Endothelial cell of umbilical vein (primary cell): Measurements from ENCODE around the gene COMP. TPM values are rescaled to one million over a fixed set of nuclear protein-coding genes. Genes with fewer than 3 reads are reported as not detected.

Experiments used
- BruUV-seq: library from RNA; stranded (reverse); fragments of 400-500 nt; replicated peaks from 2 replicates; lab custom pipeline; 2021; lab: Mats Ljungman, UMichigan
- CTCF ChIA-PET: fragments of 300-600, 350-600 bp; sonication (Branson Sonifier 250); formaldehyde crosslinking; loops from one replicate; lab custom pipeline; 2021; ENCODE audit warnings: antibody characterized with exemption, inconsistent platforms; lab: Charles Lee
- POLR2A ChIA-PET: fragments of 300-600, 350-600 bp; sonication (Branson Sonifier 250); formaldehyde crosslinking; loops from one replicate; lab custom pipeline; 2021; ENCODE audit warnings: antibody characterized with exemption, inconsistent platforms; lab: Charles Lee
- DNase-seq: peaks from one replicate; pipeline ENCODE4 v3.0.0-alpha.2; 2011; ENCODE audit warnings: low read depth, low spot score
- FAIRE-seq: peaks from 2 replicates; lab custom pipeline; 2011; peaks lifted over from hg19 to GRCh38; lab: Jason Lieb, UNC
- H2AFZ ChIP-seq: 2 replicates; pipeline ENCODE4 v1.6.0; 2012; ENCODE audit warnings: low read depth, low read length, control low read depth, inconsistent platforms
- H3K27ac ChIP-seq: 2 replicates; pipeline ENCODE4 v1.5.1; 2011; ENCODE audit warnings: low read depth, mild to moderate bottlenecking, control low read depth, low read length, moderate library complexity; ENCODE audit not compliant: insufficient read depth
- H3K27me3 ChIP-seq, 2 experiments: 2 replicates each; pipeline versions ENCODE4 v1.6.0 to v1.6.1; 2011; ENCODE audit warnings: low read length in 2 of 2, mixed read lengths in 1 of 2; ENCODE audit not compliant: control insufficient read depth in 2 of 2, insufficient read depth in 2 of 2
- H3K36me3 ChIP-seq, 2 experiments: 2 replicates in 1 of 2; 3 replicates in 1 of 2; pipeline ENCODE4 v1.5.1; 2011; ENCODE audit warnings: low read length in 2 of 2, mild to moderate bottlenecking in 1 of 2, moderate library complexity in 1 of 2; ENCODE audit not compliant: control insufficient read depth in 2 of 2, insufficient read depth in 2 of 2; ENCODE audit errors: extremely low read depth in 1 of 2
- H3K4me1 ChIP-seq: 3 replicates; pipeline ENCODE4 v1.5.1; 2011; ENCODE audit warnings: mild to moderate bottlenecking, low read length; ENCODE audit not compliant: control insufficient read depth, insufficient read depth; ENCODE audit errors: extremely low read depth
- H3K4me2 ChIP-seq: 2 replicates; pipeline ENCODE4 v1.6.1; 2011; ENCODE audit warnings: low read length, control low read depth, mixed read lengths; ENCODE audit not compliant: insufficient read depth
- H3K4me3 ChIP-seq, 3 experiments: fragments of 200-600 bp in 1 of 3; sonication (generic), shearing (Covaris generic) in 1 of 3; replicated peaks in 1 of 3; 2 replicates each; pipeline ENCODE4 v1.5.1; 2011 to 2016; ENCODE audit warnings: control low read depth in 3 of 3, low read length in 3 of 3, mild to moderate bottlenecking in 2 of 3, inconsistent platforms in 1 of 3, low read depth in 1 of 3, moderate library complexity in 1 of 3; ENCODE audit not compliant: insufficient read depth in 1 of 3
- H3K79me2 ChIP-seq: 2 replicates; pipeline ENCODE4 v1.6.0; 2012; ENCODE audit warnings: low read length, inconsistent platforms; ENCODE audit not compliant: control insufficient read depth, insufficient read depth
- H3K9ac ChIP-seq: replicated peaks from 2 replicates; pipeline ENCODE3; 2011; ENCODE audit warnings: low read length, control low read depth; ENCODE audit not compliant: insufficient read depth; ENCODE audit errors: extremely low read depth
- H3K9me1 ChIP-seq: replicated peaks from 3 replicates; pipeline ENCODE4 v1.6.0; 2011; ENCODE audit warnings: mild to moderate bottlenecking, low read length; ENCODE audit not compliant: control insufficient read depth, insufficient read depth; ENCODE audit errors: extremely low read depth
- H3K9me3 ChIP-seq: replicated peaks from 2 replicates; pipeline ENCODE4 v1.5.1; 2012; ENCODE audit warnings: low read length, inconsistent platforms; ENCODE audit not compliant: control insufficient read depth, insufficient read depth
- H4K20me1 ChIP-seq: replicated peaks from 2 replicates; pipeline ENCODE3; 2011; ENCODE audit warnings: mild to moderate bottlenecking, low read length; ENCODE audit not compliant: control insufficient read depth, insufficient read depth; ENCODE audit errors: extremely low read depth
- EZH2 ChIP-seq: IDR thresholded peaks from 2 replicates; pipeline ENCODE4 v1.6.1; 2012; ENCODE audit warnings: borderline replicate concordance, low read depth, mild to moderate bottlenecking, moderate library complexity, low read length, inconsistent platforms; ENCODE audit not compliant: severe bottlenecking
- FOS ChIP-seq: IDR thresholded peaks from 2 replicates; pipeline ENCODE4 v1.6.1; 2011; ENCODE audit warnings: mild to moderate bottlenecking, low read length, moderate library complexity, borderline replicate concordance; ENCODE audit not compliant: insufficient read depth
- GATA2 ChIP-seq: IDR thresholded peaks from 2 replicates; pipeline ENCODE4 v1.7.0; 2011; ENCODE audit warnings: low read depth, mild to moderate bottlenecking, moderate library complexity, mixed read lengths, low read length; ENCODE audit not compliant: insufficient read length, insufficient read depth
- JUN ChIP-seq: IDR thresholded peaks from 2 replicates; pipeline ENCODE4 v1.6.1; 2011; ENCODE audit warnings: borderline replicate concordance, low read depth; ENCODE audit not compliant: insufficient read length, insufficient read depth
- MYC ChIP-seq: IDR thresholded peaks from one replicate; pipeline ENCODE4 v1.6.1; 2011; ENCODE audit warnings: mild to moderate bottlenecking, low read depth, low read length
- POLR2A ChIP-seq: IDR thresholded peaks from 2 replicates; pipeline ENCODE4 v1.6.1; 2012; ENCODE audit warnings: low read depth, mild to moderate bottlenecking, control low read depth, low read length
- POLR2AphosphoS5 ChIP-seq: IDR thresholded peaks from 2 replicates; pipeline ENCODE4 v1.6.1; 2012; ENCODE audit warnings: low read depth, mild to moderate bottlenecking, control low read depth, low read length, moderate library complexity; ENCODE audit not compliant: insufficient read depth
- dilution Hi-C: fragments of 300-500 bp; cut with MboI; formaldehyde crosslinking; loops from one replicate; pipeline ENCODE4 v1.15.0; 2019; ENCODE audit warnings: low sequenced_read_pairs; ENCODE audit not compliant: extremely low pct_ligation_motif_present
- intact Hi-C: fragments of 100-400 bp; cut with micrococcal nuclease; formaldehyde crosslinking; loops from one replicate; pipeline ENCODE4 v1.10.0; 2022
- polyA plus RNA-seq, 4 experiments: library from polyadenylated mRNA; depleted of rRNA in 3 of 4; stranded (reverse) in 3 of 4; unstranded in 1 of 4; fragments of >200 nt; gene quantifications; 2 replicates each; pipeline versions ENCODE4 v1.2.1 to v1.2.3, GENCODE V29; 2011 to 2012; ENCODE audit warnings: missing spikeins in 1 of 4
- total RNA-seq: library from RNA; stranded (reverse); gene quantifications from 2 replicates; pipeline ENCODE4 v1.2.3, GENCODE V29; 2021
- TF ChIP-seq, protein P1 (sequence below), 2 donors: IDR thresholded peaks; 1 replicate in 1 of 2; 2 replicates in 1 of 2; pipeline ENCODE4 v1.5.1; 2011; ENCODE audit warnings: low read length in 2 of 2, mild to moderate bottlenecking in 2 of 2, moderate library complexity in 2 of 2, control low read depth in 1 of 2, inconsistent platforms in 1 of 2, low read depth in 1 of 2; ENCODE audit not compliant: insufficient read depth in 1 of 2; ENCODE audit errors: extremely low read depth in 1 of 2
- TF ChIP-seq, protein P2 (sequence below): IDR thresholded peaks from 2 replicates; pipeline ENCODE4 v1.6.1; 2011; ENCODE audit not compliant: insufficient read depth, insufficient read length

Gene COMP
- total and polyA plus RNA-seq, 2 donors (not counting 3 experiments of a cell fraction or from before 2014, with no cell fraction given) = not detected

DNA sequence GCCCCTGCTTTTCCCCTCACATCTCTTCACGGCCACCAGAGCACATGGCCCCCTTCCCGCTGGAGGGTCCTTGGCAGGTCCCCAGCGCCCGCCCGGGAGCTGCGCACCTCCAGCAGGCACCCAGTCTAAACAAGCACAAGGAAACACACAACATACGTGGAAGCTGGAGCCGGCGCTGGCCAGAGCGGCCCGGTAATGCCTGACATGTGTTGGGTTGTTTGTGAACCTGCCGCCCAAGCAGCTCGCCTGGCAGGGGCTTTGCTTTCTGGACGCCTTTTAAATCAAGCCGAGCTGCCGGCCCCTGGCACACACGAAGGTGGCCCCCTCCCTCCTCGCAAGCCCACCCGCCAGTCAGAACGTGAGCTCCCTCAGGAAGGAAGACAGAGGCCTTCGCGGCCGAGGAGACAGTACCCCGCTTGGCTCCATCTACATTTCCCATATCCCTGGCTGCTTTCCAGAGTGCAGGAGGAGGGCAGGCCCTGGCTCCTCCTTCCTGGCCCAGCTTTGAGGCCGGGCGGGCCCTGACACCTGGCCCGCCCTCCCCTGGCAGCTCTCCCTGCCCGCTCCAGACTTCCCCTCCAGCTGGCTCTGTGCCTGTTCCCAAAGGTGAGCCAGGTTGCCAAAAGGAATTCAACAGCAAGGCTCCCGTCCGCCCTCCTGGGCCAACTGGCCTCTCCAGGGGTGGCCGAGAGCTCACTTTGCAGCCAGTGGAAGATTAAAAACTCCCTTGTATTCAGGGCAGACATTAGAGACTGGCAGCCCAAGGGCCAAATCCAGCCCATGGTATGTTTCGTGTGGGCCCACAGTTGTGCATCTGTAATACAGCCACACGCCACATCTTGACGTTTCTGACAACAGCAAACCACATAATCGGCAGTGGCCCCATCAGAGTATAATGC, 28.7 kb downstream of the COMP start:
- Histone ChIP-seq H2AFZ (no peak overlapping the region), H3K4me2 (no peak overlapping the region), H3K9me1 (no peaks in the 10 kb centered on the region), H4K20me1 (no peaks in the 10 kb centered on the region), H3K4me3 (no peak overlapping the region), H3K79me2 (no peaks in the 10 kb centered on the region), H3K9me3 (no peaks in the 10 kb centered on the region), H3K9ac (no peak overlapping the region), H3K4me1 (no peaks in the 10 kb centered on the region), H3K27me3 (no peaks in the 10 kb centered on the region), H3K27ac (no peak overlapping the region), H3K36me3 (no peaks in the 10 kb centered on the region)
- ChIA-PET CTCF (interaction anchor here (0.7 to 1.8 kb wide), 3 partner anchors 15 to 168 kb away, joined by 3 to 8 read pairs (median 6); no protein-coding TSS in a partner anchor), POLR2A (no interaction called here)
- dilution Hi-C loops = no loop called here
- no peak for TF ChIP-seq EZH2
- TF ChIP-seq POLR2AphosphoS5 = no peak
- TF ChIP-seq, protein P1, sequence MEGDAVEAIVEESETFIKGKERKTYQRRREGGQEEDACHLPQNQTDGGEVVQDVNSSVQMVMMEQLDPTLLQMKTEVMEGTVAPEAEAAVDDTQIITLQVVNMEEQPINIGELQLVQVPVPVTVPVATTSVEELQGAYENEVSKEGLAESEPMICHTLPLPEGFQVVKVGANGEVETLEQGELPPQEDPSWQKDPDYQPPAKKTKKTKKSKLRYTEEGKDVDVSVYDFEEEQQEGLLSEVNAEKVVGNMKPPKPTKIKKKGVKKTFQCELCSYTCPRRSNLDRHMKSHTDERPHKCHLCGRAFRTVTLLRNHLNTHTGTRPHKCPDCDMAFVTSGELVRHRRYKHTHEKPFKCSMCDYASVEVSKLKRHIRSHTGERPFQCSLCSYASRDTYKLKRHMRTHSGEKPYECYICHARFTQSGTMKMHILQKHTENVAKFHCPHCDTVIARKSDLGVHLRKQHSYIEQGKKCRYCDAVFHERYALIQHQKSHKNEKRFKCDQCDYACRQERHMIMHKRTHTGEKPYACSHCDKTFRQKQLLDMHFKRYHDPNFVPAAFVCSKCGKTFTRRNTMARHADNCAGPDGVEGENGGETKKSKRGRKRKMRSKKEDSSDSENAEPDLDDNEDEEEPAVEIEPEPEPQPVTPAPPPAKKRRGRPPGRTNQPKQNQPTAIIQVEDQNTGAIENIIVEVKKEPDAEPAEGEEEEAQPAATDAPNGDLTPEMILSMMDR (IDR thresholded peaks at IDR 0.05; ENCODE audit: extremely low read depth in 1 of 2, insufficient read depth in 1 of 2, low read depth in 1 of 2, low read length in 2 of 2) = no peak
- TF ChIP-seq JUN = no peak
- TF ChIP-seq FOS = no peak
- TF ChIP-seq, protein P2, sequence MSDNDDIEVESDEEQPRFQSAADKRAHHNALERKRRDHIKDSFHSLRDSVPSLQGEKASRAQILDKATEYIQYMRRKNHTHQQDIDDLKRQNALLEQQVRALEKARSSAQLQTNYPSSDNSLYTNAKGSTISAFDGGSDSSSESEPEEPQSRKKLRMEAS = no peak
- no peak for TF ChIP-seq POLR2A
- TF ChIP-seq GATA2 = no peak
- TF ChIP-seq MYC = no peak
- BruUV-seq = no TSS peak
- peak; percentile 40 for DNase-seq
- FAIRE-seq = no peak
- intact Hi-C loops = no loop called here
